ENCODE data around the gene TRAK2. TPM values are rescaled to one million over a fixed set of nuclear protein-coding genes. Genes with fewer than 3 reads are reported as not detected.

TRAK2 gene
- total RNA-seq, 2 experiments from 2014 or later: 23.5 to 26.0 TPM

DNA sequence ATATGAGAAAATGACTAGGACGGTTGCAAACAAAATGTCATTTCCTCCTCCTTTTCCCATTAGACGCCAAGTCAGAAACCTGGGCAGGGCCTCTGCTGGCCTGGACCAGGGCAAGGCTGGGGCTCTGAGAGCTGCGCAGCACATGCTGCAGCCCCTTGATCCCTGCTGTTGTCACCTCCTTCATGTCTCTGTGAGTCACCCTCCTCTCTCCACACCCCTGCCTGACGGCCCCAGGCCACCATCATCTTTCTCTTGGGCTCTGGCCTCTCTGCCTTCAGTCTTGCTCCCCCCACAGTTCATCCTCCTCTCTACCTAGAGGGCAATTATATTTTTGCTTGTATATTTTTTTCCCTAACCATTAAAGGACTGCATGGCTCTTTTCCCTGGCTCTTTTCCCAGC, 104.1 kb downstream of the TRAK2 start:
- H3K4me1 Mint-ChIP-seq (ENCODE audit: low read depth): no peaks in the 10 kb centered on the region
- peaks cover 16% of the 10 kb centered on the region for H3K36me3 Mint-ChIP-seq
- no peaks in the 10 kb centered on the region for H3K9me3 Mint-ChIP-seq
- intact Hi-C loops (cut with micrococcal nuclease): no loop called here
- no peaks in the 10 kb centered on the region for H3K27me3 Mint-ChIP-seq
- H3K4me3 Mint-ChIP-seq: no peak overlapping the region
- H3K27ac Mint-ChIP-seq: no peak overlapping the region
- no peak for DNase-seq
- ChIA-PET POLR2A (no interaction called here), CTCF (no interaction called here)

- Mint-ChIP-seq H3K9me3 (peaks cover 3% of the 10 kb centered on the region), H3K36me3 (peaks cover 23% of the 10 kb centered on the region), H3K4me3 (no peak overlapping the region), H3K4me1 (ENCODE audit: low read depth) (no peaks in the 10 kb centered on the region), H3K27ac (no peak overlapping the region), H3K27me3 (no peaks in the 10 kb centered on the region)
- intact Hi-C loops (cut with micrococcal nuclease): no loop called here
- DNase-seq: no peak
- ChIA-PET POLR2A (no interaction called here), CTCF (no interaction called here)
Measured at GRCh38 chr2:201345625-201346213, 105.5 kb downstream of the TRAK2 start.

DNA sequence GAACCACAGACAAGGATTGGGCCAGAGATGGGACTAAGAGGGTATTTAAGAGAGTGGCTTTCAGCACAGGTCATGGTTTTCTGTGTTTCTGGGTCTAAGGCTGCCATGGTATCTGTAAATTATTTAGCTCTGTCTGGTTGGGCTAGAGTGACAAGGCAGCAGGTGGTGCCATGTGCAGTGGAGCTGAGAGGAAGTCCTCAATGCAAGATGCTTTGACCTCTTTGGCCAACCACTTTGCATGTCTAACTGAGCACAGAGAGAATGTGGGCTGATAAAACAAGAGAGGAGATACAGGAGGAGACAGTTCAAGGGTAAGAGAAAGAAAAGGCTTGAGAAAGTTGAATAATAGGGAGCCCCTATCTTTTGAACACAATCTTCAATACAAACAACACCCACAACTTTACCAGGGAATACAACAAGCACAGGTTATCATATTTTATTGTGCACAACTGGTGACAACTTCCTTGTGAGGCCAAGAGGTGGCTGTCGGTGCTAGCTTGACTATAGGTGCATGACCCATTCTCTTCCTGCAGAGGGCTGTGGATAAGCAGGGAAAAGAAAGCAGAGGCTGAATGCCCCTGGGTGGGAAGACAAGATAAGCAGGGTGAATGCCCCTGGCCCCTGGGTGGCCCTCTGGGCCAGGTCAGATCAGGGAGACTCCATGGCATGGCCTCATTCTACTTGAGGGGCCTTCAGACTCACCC, 106.4 kb downstream of the TRAK2 start:
- no peak overlapping the region for H3K4me3 Mint-ChIP-seq
- H3K4me1 Mint-ChIP-seq (ENCODE audit: low read depth): peaks cover 1% of the 10 kb centered on the region
- CTCF ChIA-PET: interaction anchor here (1.1 to 1.5 kb wide), 4 partner anchors 17 to 24 kb away, joined by 3 to 5 read pairs (median 4); no protein-coding TSS in a partner anchor
- peaks cover 29% of the 10 kb centered on the region for H3K36me3 Mint-ChIP-seq
- H3K9me3 Mint-ChIP-seq: peaks cover 5% of the 10 kb centered on the region
- H3K27me3 Mint-ChIP-seq: no peaks in the 10 kb centered on the region
- H3K27ac Mint-ChIP-seq: no peak overlapping the region
- intact Hi-C loops (cut with micrococcal nuclease): no loop called here
- no peak for DNase-seq
- POLR2A ChIA-PET: no interaction called here

- intact Hi-C loops (cut with micrococcal nuclease): no loop called here
- Mint-ChIP-seq H3K27me3 (no peaks in the 10 kb centered on the region), H3K36me3 (peaks cover 30% of the 10 kb centered on the region), H3K27ac (no peak overlapping the region), H3K4me1 (ENCODE audit: low read depth) (peaks cover 1% of the 10 kb centered on the region), H3K4me3 (no peak overlapping the region), H3K9me3 (peaks cover 9% of the 10 kb centered on the region)
- ChIA-PET POLR2A (no interaction called here), CTCF (interaction anchor here (1.1 to 1.5 kb wide), 3 partner anchors 20 to 25 kb away, joined by 3 to 4 read pairs (median 3); no protein-coding TSS in a partner anchor)
- DNase-seq: no peak
Measured at GRCh38 chr2:201343559-201343958, 107.7 kb downstream of the TRAK2 start.

DNA sequence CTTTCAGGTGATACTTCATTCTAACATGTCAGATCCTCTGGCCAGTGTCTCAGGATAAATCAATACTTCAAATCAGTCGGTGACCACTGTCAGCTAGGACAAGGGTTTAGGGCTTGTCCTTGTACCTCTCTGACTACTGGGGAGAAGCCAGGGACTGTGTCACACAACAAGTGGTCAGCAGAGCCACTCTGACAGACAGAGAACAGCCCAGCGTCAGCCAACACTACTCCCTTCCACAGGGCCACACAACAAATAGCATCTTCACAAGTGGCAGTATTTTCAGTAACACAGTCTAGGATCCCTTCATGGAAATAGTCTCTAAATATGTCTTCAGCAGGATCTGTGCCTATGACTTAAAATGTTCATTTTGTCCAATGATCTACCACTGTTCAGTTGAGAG, 108.3 kb downstream of the TRAK2 start:
- Mint-ChIP-seq H3K27me3 (no peaks in the 10 kb centered on the region), H3K4me1 (ENCODE audit: low read depth) (peaks cover 1% of the 10 kb centered on the region), H3K4me3 (no peak overlapping the region), H3K9me3 (peaks cover 12% of the 10 kb centered on the region), H3K27ac (no peak overlapping the region), H3K36me3 (peaks cover 30% of the 10 kb centered on the region)
- DNase-seq: no peak
- POLR2A ChIA-PET: no interaction called here
- intact Hi-C loops (cut with micrococcal nuclease): no loop called here
- CTCF ChIA-PET: no interaction called here

GRCh38 chr2:201329409-201329808, 121.8 kb downstream of the TRAK2 start:
- Mint-ChIP-seq H3K9me3 (peaks cover 25% of the 10 kb centered on the region), H3K27ac (no peak overlapping the region), H3K4me1 (ENCODE audit: low read depth) (peaks cover 7% of the 10 kb centered on the region), H3K27me3 (no peaks in the 10 kb centered on the region), H3K36me3 (peaks cover 15% of the 10 kb centered on the region), H3K4me3 (no peak overlapping the region)
- ChIA-PET POLR2A (no interaction called here), CTCF (no interaction called here)
- intact Hi-C loops (cut with micrococcal nuclease): no loop called here
- DNase-seq: no peak

DNA sequence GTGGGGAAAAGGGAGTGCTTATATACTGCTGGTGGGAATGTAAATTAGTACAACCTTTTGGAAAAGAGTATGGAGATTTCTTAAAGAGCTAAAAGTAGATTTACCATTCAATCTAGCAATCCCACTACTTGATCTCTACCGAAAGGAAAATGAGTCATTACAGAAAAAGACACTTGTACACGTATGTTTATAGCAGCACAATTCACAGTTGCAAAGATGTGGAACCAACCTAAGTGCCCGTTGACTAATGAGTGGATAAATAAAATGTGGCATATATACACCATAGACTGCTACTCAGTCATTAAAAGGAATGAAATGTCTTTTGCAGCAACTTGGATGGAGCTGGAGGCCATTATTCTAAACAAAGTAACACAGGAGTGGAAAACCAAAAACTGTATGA, 123.6 kb downstream of the TRAK2 start:
- Mint-ChIP-seq H3K36me3 (peaks cover 29% of the 10 kb centered on the region), H3K27ac (no peak overlapping the region), H3K4me3 (no peak overlapping the region), H3K9me3 (peaks cover 33% of the 10 kb centered on the region), H3K27me3 (no peaks in the 10 kb centered on the region), H3K4me1 (ENCODE audit: low read depth) (peaks cover 7% of the 10 kb centered on the region)
- DNase-seq: no peak
- POLR2A ChIA-PET: no interaction called here
- CTCF ChIA-PET: interaction anchor here (1.5 kb wide), 1 partner anchor 17 kb away, joined by 5 read pairs; no protein-coding TSS in a partner anchor
- intact Hi-C loops (cut with micrococcal nuclease): no loop called here

Other genes starting within 250 kb of the TRAK2 start
- 10 to 100 TPM; 55.9 to 56.3 TPM for gene CASP8, start 190.9 kb downstream of the TRAK2 start, total RNA-seq
- under 1 TPM; 0.63 to 0.67 TPM for gene FLACC1, start 94.1 kb downstream of the TRAK2 start, total RNA-seq
- gene STRADB, start 282 bp upstream of the TRAK2 start, total RNA-seq: 10 to 100 TPM; 18.5 to 19.8 TPM
- 10 to 100 TPM; 15.4 to 18.3 TPM for gene TMEM237, start 192.0 kb upstream of the TRAK2 start, total RNA-seq
- gene MPP4, start 247.2 kb upstream of the TRAK2 start, total RNA-seq: not detected

All from activated CD4-positive, alpha-beta memory T cell treated with anti-CD3 and anti-CD28 coated beads for 36 hours (primary cell).